ENCODE measurements around the gene SCP2. TPM values are rescaled to one million over a fixed set of nuclear protein-coding genes. Genes with fewer than 3 reads are reported as not detected.

SCP2 gene
- total RNA-seq, 1 experiment from 2014 or later, result 73.2 TPM

DNA sequence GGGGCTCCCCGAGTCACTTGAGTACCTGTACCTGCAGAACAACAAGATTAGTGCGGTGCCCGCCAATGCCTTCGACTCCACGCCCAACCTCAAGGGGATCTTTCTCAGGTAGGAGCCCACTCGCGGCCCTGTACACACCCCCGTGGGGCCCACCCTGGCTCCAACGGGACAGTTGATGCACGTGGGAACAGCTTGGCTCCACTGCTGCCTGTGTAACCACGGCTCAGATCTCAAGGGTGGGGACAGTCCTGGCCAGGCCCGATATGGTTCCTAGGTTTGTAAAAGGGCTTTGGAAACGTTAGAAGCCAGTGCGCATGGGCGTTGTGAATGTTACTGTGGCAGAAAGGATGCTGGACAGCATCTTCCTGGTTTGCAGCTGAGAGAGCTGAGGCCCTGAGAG is 153.7 kb downstream of the SCP2 start:
- DNase-seq (ENCODE audit: low spot score), result no peak
- Histone ChIP-seq H3K27me3 (replicated peaks; ENCODE audit: insufficient read depth, low read depth, low read length, poor library complexity) (no peaks in the 10 kb centered on the region), H3K36me3 (ENCODE audit: insufficient read depth, low read length, poor library complexity, severe bottlenecking) (no peaks in the 10 kb centered on the region), H3K4me1 (ENCODE audit: insufficient read depth, low read length, poor library complexity, severe bottlenecking) (no peaks in the 10 kb centered on the region), H3K4me3 (ENCODE audit: low read depth, low read length, poor library complexity, severe bottlenecking) (no peak overlapping the region), H3K9me3 (ENCODE audit: low read depth, low read length, poor library complexity, severe bottlenecking) (no peaks in the 10 kb centered on the region), H3K27ac (ENCODE audit: low read depth, low read length, poor library complexity, severe bottlenecking) (no peak overlapping the region)
- no peak for TF ChIP-seq EZH2 (IDR thresholded peaks at IDR 0.05; ENCODE audit: borderline replicate concordance, low read depth, low read length, poor library complexity, severe bottlenecking)
- TF ChIP-seq CTCF (conservative IDR thresholded peaks at IDR 0.05; ENCODE audit: low read depth, low read length), result no peak
- no TSS peak for BruUV-seq (replicated peaks)
- intact Hi-C loops (cut with micrococcal nuclease; ENCODE audit: unreplicated experiment), result no loop called here
- ChIA-PET CTCF (no interaction called here), POLR2A (ENCODE audit: low non-redundant PET) (no interaction called here)

DNA sequence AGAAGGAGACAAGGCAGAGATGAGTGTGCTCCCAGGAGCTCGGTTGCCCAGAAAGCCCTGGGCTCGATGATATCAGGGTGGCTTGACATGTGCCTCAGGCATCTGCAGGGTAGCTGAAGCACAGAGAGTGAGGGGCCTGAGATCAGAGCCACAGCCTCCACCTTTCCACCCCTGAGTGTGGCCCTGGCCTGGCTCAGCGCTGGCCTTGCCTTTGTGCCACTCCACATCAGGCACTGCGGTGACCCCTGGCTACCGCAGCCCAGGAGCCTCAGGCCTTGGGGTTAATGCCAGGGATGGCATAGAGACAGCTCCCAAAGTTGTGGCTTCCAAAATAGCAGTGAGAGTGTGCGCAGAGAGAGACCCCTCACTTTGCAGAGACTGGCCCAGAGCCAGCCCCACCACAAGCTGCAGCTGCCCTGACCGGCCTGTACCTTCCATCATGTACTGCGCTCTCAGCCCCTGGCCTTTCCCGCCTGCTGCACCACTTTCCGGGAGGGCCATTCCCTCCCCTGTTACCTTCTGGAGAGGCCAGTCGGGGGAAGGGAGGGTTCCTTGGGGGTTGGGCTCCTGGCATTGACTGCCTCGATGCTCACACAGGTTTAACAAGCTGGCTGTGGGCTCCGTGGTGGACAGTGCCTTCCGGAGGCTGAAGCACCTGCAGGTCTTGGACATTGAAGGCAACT is 154.4 kb downstream of the SCP2 start:
- POLR2A ChIA-PET (ENCODE audit: low non-redundant PET), result no interaction called here
- no peak overlapping the region for H3K4me3 ChIP-seq (ENCODE audit: low read depth, low read length, poor library complexity, severe bottlenecking)
- CTCF ChIA-PET, result no interaction called here
- H3K4me1 ChIP-seq (ENCODE audit: insufficient read depth, low read length, poor library complexity, severe bottlenecking), result no peaks in the 10 kb centered on the region
- no peak overlapping the region for H3K27ac ChIP-seq (ENCODE audit: low read depth, low read length, poor library complexity, severe bottlenecking)
- H3K36me3 ChIP-seq (ENCODE audit: insufficient read depth, low read length, poor library complexity, severe bottlenecking), result no peaks in the 10 kb centered on the region
- H3K9me3 ChIP-seq (ENCODE audit: low read depth, low read length, poor library complexity, severe bottlenecking), result no peaks in the 10 kb centered on the region
- H3K27me3 ChIP-seq (replicated peaks; ENCODE audit: insufficient read depth, low read depth, low read length, poor library complexity), result no peaks in the 10 kb centered on the region
- BruUV-seq (replicated peaks), result no TSS peak
- intact Hi-C loops (cut with micrococcal nuclease; ENCODE audit: unreplicated experiment), result no loop called here
- no peak for TF ChIP-seq EZH2 (IDR thresholded peaks at IDR 0.05; ENCODE audit: borderline replicate concordance, low read depth, low read length, poor library complexity, severe bottlenecking)
- no peak for TF ChIP-seq CTCF (conservative IDR thresholded peaks at IDR 0.05; ENCODE audit: low read depth, low read length)
- no peak for DNase-seq (ENCODE audit: low spot score)

GRCh38 chr1:53082826-53083455 is 155.9 kb downstream of the SCP2 start:
- POLR2A ChIA-PET (ENCODE audit: low non-redundant PET), result no interaction called here

More at GRCh38 chr1:53082826-53083455, 155.9 kb downstream of the SCP2 start:
- no peak overlapping the region for H3K27ac ChIP-seq (ENCODE audit: low read depth, low read length, poor library complexity, severe bottlenecking)
- no TSS peak for BruUV-seq (replicated peaks)
- no peak overlapping the region for H3K4me3 ChIP-seq (ENCODE audit: low read depth, low read length, poor library complexity, severe bottlenecking)
- no peaks in the 10 kb centered on the region for H3K4me1 ChIP-seq (ENCODE audit: insufficient read depth, low read length, poor library complexity, severe bottlenecking)
- no peaks in the 10 kb centered on the region for H3K9me3 ChIP-seq (ENCODE audit: low read depth, low read length, poor library complexity, severe bottlenecking)
- H3K27me3 ChIP-seq (replicated peaks; ENCODE audit: insufficient read depth, low read depth, low read length, poor library complexity), result no peaks in the 10 kb centered on the region
- DNase-seq (ENCODE audit: low spot score), result no peak
- CTCF ChIA-PET, result no interaction called here
- TF ChIP-seq EZH2 (IDR thresholded peaks at IDR 0.05; ENCODE audit: borderline replicate concordance, low read depth, low read length, poor library complexity, severe bottlenecking), result no peak
- TF ChIP-seq CTCF (conservative IDR thresholded peaks at IDR 0.05; ENCODE audit: low read depth, low read length), result no peak
- no peaks in the 10 kb centered on the region for H3K36me3 ChIP-seq (ENCODE audit: insufficient read depth, low read length, poor library complexity, severe bottlenecking)
- intact Hi-C loops (cut with micrococcal nuclease; ENCODE audit: unreplicated experiment), result no loop called here

Data from A673 (cell line).